HG03439 (cell line): ENCODE results near the gene HRH1.

Experiments
- ATAC-seq: cut with Tn5 transposase; IDR thresholded peaks from one replicate; pipeline ENCODE4 v1.9.1; 2021; ENCODE audit warnings: mild to moderate bottlenecking, moderate library complexity; ENCODE audit not compliant: unreplicated experiment

The HRH1 gene

GRCh38 chr3:11272906-11273574 is 118.7 kb downstream of the HRH1 start:
- no peak for ATAC-seq

GRCh38 chr3:11273891-11274291 is 119.6 kb downstream of the HRH1 start:
- no peak for ATAC-seq

GRCh38 chr3:11274566-11275142 is 120.4 kb downstream of the HRH1 start:
- no peak for ATAC-seq

GRCh38 chr3:11275926-11276325 is 121.6 kb downstream of the HRH1 start:
- ATAC-seq = no peak

GRCh38 chr3:11276901-11277300 is 122.6 kb downstream of the HRH1 start:
- no peak for ATAC-seq

- no peak for ATAC-seq
These were observed 128.2 kb downstream of the HRH1 start for GRCh38 chr3:11282250-11283138.

GRCh38 chr3:11283139-11283475 is 128.8 kb downstream of the HRH1 start:
- no peak for ATAC-seq

- ATAC-seq = no peak
These were observed 129.7 kb downstream of the HRH1 start for GRCh38 chr3:11284011-11284410.

- no peak for ATAC-seq
These were observed 131.2 kb downstream of the HRH1 start for GRCh38 chr3:11285471-11285870.

GRCh38 chr3:11287404-11287803 is 133.1 kb downstream of the HRH1 start:
- no peak for ATAC-seq

- no peak for ATAC-seq
These were observed 133.8 kb downstream of the HRH1 start for GRCh38 chr3:11288021-11288491.

- peak; percentile 55 for ATAC-seq
These were observed 134.7 kb downstream of the HRH1 start for GRCh38 chr3:11288786-11289637.

- no peak for ATAC-seq
These were observed 135.6 kb downstream of the HRH1 start for GRCh38 chr3:11289864-11290263.

GRCh38 chr3:11290743-11291680 is 136.7 kb downstream of the HRH1 start:
- ATAC-seq = no peak

- no peak for ATAC-seq
These were observed 137.5 kb downstream of the HRH1 start for GRCh38 chr3:11291808-11292207.

- ATAC-seq = no peak
These were observed 142.8 kb downstream of the HRH1 start for GRCh38 chr3:11297126-11297525.

GRCh38 chr3:11300970-11301369 is 146.7 kb downstream of the HRH1 start:
- peak; percentile 73 for ATAC-seq

GRCh38 chr3:11302444-11302843 is 148.2 kb downstream of the HRH1 start:
- no peak for ATAC-seq

GRCh38 chr3:11304175-11304574 is 149.9 kb downstream of the HRH1 start:
- ATAC-seq = no peak

- no peak for ATAC-seq
These were observed 151.2 kb downstream of the HRH1 start for GRCh38 chr3:11305509-11305908.
